ENCODE results near the gene FCHSD2. TPM values are rescaled to one million over a fixed set of nuclear protein-coding genes. Genes with fewer than 3 reads are reported as not detected.

Gene FCHSD2
- total and polyA plus RNA-seq, 4 donors, result 14.7 to 41.6 (median 32.6) TPM

DNA sequence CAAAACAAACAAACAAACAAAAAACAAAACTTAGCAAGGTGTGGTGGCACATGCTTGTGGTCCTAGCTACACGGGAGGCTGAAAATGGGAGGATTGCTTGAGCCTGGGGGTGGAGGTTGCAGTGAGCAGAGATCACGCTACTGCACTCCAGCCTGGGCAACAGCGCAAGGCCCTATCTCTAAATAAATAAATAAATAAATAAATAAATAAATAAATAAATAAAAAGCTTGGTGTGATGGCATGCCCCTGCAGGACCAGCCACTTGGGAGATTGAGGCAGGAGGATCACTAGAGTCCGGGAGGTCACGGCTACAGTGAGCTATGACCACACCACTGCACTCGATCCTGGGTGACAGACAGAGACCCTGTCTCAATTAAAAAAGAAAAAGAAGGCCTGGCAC is 339.3 kb downstream of the FCHSD2 start:
- Histone ChIP-seq H3K4me3 (no peak overlapping the region), H3K27me3 (ENCODE audit: control insufficient read depth in 3 of 3, insufficient read depth in 3 of 3, low read length in 2 of 3) (no peaks in the 10 kb centered on the region), H3K4me1 (ENCODE audit: control insufficient read depth in 5 of 5, insufficient read depth in 5 of 5, low read length in 5 of 5) (no peaks in the 10 kb centered on the region), H3K36me3 (ENCODE audit: control insufficient read depth in 4 of 4, insufficient read depth in 4 of 4, low read length in 4 of 4) (no peaks in the 10 kb centered on the region), H3K27ac (ENCODE audit: low read depth in 1 of 2, low read length in 1 of 2) (no peak overlapping the region), H3K9ac (ENCODE audit: insufficient read depth in 1 of 2, low read length in 2 of 2) (no peak overlapping the region), H3K9me3 (ENCODE audit: control insufficient read depth in 4 of 4, insufficient read depth in 3 of 4, low read length in 3 of 4) (no peaks in the 10 kb centered on the region)
- 87 to 100% methylated on average over 6 of the region's 6 CpGs for WGBS, 2 donors
- ATAC-seq (ENCODE audit: insufficient read depth, low FRiP score), result no peak
- no peak for DNase-seq
- TF ChIP-seq, protein P1, sequence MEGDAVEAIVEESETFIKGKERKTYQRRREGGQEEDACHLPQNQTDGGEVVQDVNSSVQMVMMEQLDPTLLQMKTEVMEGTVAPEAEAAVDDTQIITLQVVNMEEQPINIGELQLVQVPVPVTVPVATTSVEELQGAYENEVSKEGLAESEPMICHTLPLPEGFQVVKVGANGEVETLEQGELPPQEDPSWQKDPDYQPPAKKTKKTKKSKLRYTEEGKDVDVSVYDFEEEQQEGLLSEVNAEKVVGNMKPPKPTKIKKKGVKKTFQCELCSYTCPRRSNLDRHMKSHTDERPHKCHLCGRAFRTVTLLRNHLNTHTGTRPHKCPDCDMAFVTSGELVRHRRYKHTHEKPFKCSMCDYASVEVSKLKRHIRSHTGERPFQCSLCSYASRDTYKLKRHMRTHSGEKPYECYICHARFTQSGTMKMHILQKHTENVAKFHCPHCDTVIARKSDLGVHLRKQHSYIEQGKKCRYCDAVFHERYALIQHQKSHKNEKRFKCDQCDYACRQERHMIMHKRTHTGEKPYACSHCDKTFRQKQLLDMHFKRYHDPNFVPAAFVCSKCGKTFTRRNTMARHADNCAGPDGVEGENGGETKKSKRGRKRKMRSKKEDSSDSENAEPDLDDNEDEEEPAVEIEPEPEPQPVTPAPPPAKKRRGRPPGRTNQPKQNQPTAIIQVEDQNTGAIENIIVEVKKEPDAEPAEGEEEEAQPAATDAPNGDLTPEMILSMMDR (IDR thresholded peaks at IDR 0.05; ENCODE audit: control extremely low read depth, extremely low read depth), result no peak

GRCh38 chr11:72799441-72799840 is 342.7 kb downstream of the FCHSD2 start:
- H3K27ac ChIP-seq (ENCODE audit: low read depth in 1 of 2, low read length in 1 of 2), result no peak overlapping the region
- 63 to 75% methylated on average over 4 of the region's 4 CpGs for WGBS, 2 donors
- DNase-seq, result no peak
- no peak overlapping the region for H3K9ac ChIP-seq (ENCODE audit: insufficient read depth in 1 of 2, low read length in 2 of 2)
- H3K4me1 ChIP-seq (ENCODE audit: control insufficient read depth in 5 of 5, insufficient read depth in 5 of 5, low read length in 5 of 5), result peaks cover 0 to 4% (median 2%) of the 10 kb centered on the region in 5 donors
- no peaks in the 10 kb centered on the region for H3K27me3 ChIP-seq (ENCODE audit: control insufficient read depth in 3 of 3, insufficient read depth in 3 of 3, low read length in 2 of 3)
- TF ChIP-seq, protein P1 (IDR thresholded peaks at IDR 0.05; ENCODE audit: control extremely low read depth, extremely low read depth), result no peak
- ATAC-seq (ENCODE audit: insufficient read depth, low FRiP score), result no peak
- H3K9me3 ChIP-seq (ENCODE audit: control insufficient read depth in 4 of 4, insufficient read depth in 3 of 4, low read length in 3 of 4), result no peaks in the 10 kb centered on the region
- H3K4me3 ChIP-seq, result no peak overlapping the region
- H3K36me3 ChIP-seq (ENCODE audit: control insufficient read depth in 4 of 4, insufficient read depth in 4 of 4, low read length in 4 of 4), result no peaks in the 10 kb centered on the region

- DNase-seq (no peak), ATAC-seq (ENCODE audit: insufficient read depth, low FRiP score) (no peak)
- Histone ChIP-seq H3K9me3 (ENCODE audit: control insufficient read depth in 4 of 4, insufficient read depth in 3 of 4, low read length in 3 of 4) (no peaks in the 10 kb centered on the region), H3K9ac (ENCODE audit: insufficient read depth in 1 of 2, low read length in 2 of 2) (no peak overlapping the region), H3K4me3 (no peak overlapping the region), H3K27ac (ENCODE audit: low read depth in 1 of 2, low read length in 1 of 2) (no peak overlapping the region), H3K36me3 (ENCODE audit: control insufficient read depth in 4 of 4, insufficient read depth in 4 of 4, low read length in 4 of 4) (no peaks in the 10 kb centered on the region), H3K27me3 (ENCODE audit: control insufficient read depth in 3 of 3, insufficient read depth in 3 of 3, low read length in 2 of 3) (no peaks in the 10 kb centered on the region), H3K4me1 (ENCODE audit: control insufficient read depth in 5 of 5, insufficient read depth in 5 of 5, low read length in 5 of 5) (peaks cover 0 to 7% (median 5%) of the 10 kb centered on the region in 5 donors)
- TF ChIP-seq, protein P1 (IDR thresholded peaks at IDR 0.05; ENCODE audit: control extremely low read depth, extremely low read depth), result no peak
- 86 to 89% methylated on average over 4 of the region's 4 CpGs for WGBS, 2 donors
Observed at GRCh38 chr11:72798361-72798760, 343.8 kb downstream of the FCHSD2 start.
